ENCODE measurements around the gene UBE2C. TPM values are rescaled to one million over a fixed set of nuclear protein-coding genes. Genes with fewer than 3 reads are reported as not detected.

UBE2C gene
- total and polyA plus RNA-seq, 2 donors (not counting 1 experiment from before 2014, with no cell fraction given) = 12.9 to 23.7 TPM

- H4K20me1 ChIP-seq (ENCODE audit: control insufficient read depth, extremely low read depth, insufficient read depth, low read length) = no peaks in the 10 kb centered on the region
- H3K27me3 ChIP-seq (ENCODE audit: control insufficient read depth, insufficient read depth, low read length) = no peaks in the 10 kb centered on the region
- no peaks in the 10 kb centered on the region for H3K36me3 ChIP-seq (ENCODE audit: control insufficient read depth, insufficient read depth, low read length)
- no peak for DNase-seq (ENCODE audit: low read depth in 2 of 2)
- H3K4me1 ChIP-seq (ENCODE audit: control insufficient read depth, extremely low read depth, insufficient read depth, low read length) = peaks cover 21% of the 10 kb centered on the region
- peak overlapping the region; percentile 92 for H3K9ac ChIP-seq (ENCODE audit: insufficient read depth, low read length)
- H2AFZ ChIP-seq (ENCODE audit: low read length) = no peak overlapping the region
- H3K79me2 ChIP-seq (ENCODE audit: control insufficient read depth, insufficient read depth, low read length) = peaks cover 17% of the 10 kb centered on the region
- H3K27ac ChIP-seq (ENCODE audit: insufficient read depth, low read length) = peak overlapping the region; percentile 90
- TF ChIP-seq CTCF (conservative IDR thresholded peaks at IDR 0.05 in 1 of 2, IDR thresholded peaks at IDR 0.05 in 1 of 2; ENCODE audit: low read depth in 1 of 2, low read length in 2 of 2) (no peak), EZH2 (IDR thresholded peaks at IDR 0.05; ENCODE audit: low read length, missing control alignments) (no peak)
- H3K4me2 ChIP-seq (ENCODE audit: extremely low read depth, insufficient read depth, low read length) = peak overlapping the region; percentile 95
- H3K4me3 ChIP-seq (replicated peaks in 1 of 4; ENCODE audit: control extremely low read depth in 1 of 4, insufficient read depth in 1 of 4, low read depth in 3 of 4, low read length in 4 of 4) = peak overlapping the region; percentile 71 to 90 (median 79)
- no peaks in the 10 kb centered on the region for H3K9me3 ChIP-seq (ENCODE audit: control insufficient read depth, insufficient read depth, low read depth, low read length)
Observed at GRCh38 chr20:45834797-45835161, 22.3 kb downstream of the UBE2C start.

- H3K79me2 ChIP-seq (ENCODE audit: control insufficient read depth, insufficient read depth, low read length) = peaks cover 17% of the 10 kb centered on the region
- H3K9me3 ChIP-seq (ENCODE audit: control insufficient read depth, insufficient read depth, low read depth, low read length) = no peaks in the 10 kb centered on the region
- peaks cover 21% of the 10 kb centered on the region for H3K4me1 ChIP-seq (ENCODE audit: control insufficient read depth, extremely low read depth, insufficient read depth, low read length)
- H3K9ac ChIP-seq (ENCODE audit: insufficient read depth, low read length) = no peak overlapping the region
- H3K27ac ChIP-seq (ENCODE audit: insufficient read depth, low read length) = peak overlapping the region; percentile 90
- TF ChIP-seq EZH2 (IDR thresholded peaks at IDR 0.05; ENCODE audit: low read length, missing control alignments) = no peak
- TF ChIP-seq CTCF (conservative IDR thresholded peaks at IDR 0.05 in 1 of 2, IDR thresholded peaks at IDR 0.05 in 1 of 2; ENCODE audit: low read depth in 1 of 2, low read length in 2 of 2) = no peak
- H3K4me3 ChIP-seq (replicated peaks in 1 of 4; ENCODE audit: control extremely low read depth in 1 of 4, insufficient read depth in 1 of 4, low read depth in 3 of 4, low read length in 4 of 4) = peak overlapping the region; percentile 71 to 90 (median 79)
- peak in 1 of 2 donors; percentile 8 for DNase-seq (ENCODE audit: low read depth in 2 of 2)
- H3K36me3 ChIP-seq (ENCODE audit: control insufficient read depth, insufficient read depth, low read length) = peaks cover 3% of the 10 kb centered on the region
- H2AFZ ChIP-seq (ENCODE audit: low read length) = no peak overlapping the region
- no peaks in the 10 kb centered on the region for H4K20me1 ChIP-seq (ENCODE audit: control insufficient read depth, extremely low read depth, insufficient read depth, low read length)
- no peaks in the 10 kb centered on the region for H3K27me3 ChIP-seq (ENCODE audit: control insufficient read depth, insufficient read depth, low read length)
- H3K4me2 ChIP-seq (ENCODE audit: extremely low read depth, insufficient read depth, low read length) = peak overlapping the region; percentile 95
Observed at GRCh38 chr20:45835329-45835765, 22.9 kb downstream of the UBE2C start.

GRCh38 chr20:45835825-45836224, 23.4 kb downstream of the UBE2C start:
- H3K79me2 ChIP-seq (ENCODE audit: control insufficient read depth, insufficient read depth, low read length) = peaks cover 17% of the 10 kb centered on the region
- H3K27ac ChIP-seq (ENCODE audit: insufficient read depth, low read length) = peak overlapping the region; percentile 90
- peak; percentile 66 to 91 for DNase-seq (ENCODE audit: low read depth in 2 of 2)
- no peak overlapping the region for H2AFZ ChIP-seq (ENCODE audit: low read length)
- H3K9ac ChIP-seq (ENCODE audit: insufficient read depth, low read length) = no peak overlapping the region
- no peaks in the 10 kb centered on the region for H4K20me1 ChIP-seq (ENCODE audit: control insufficient read depth, extremely low read depth, insufficient read depth, low read length)
- H3K4me1 ChIP-seq (ENCODE audit: control insufficient read depth, extremely low read depth, insufficient read depth, low read length) = peaks cover 21% of the 10 kb centered on the region
- H3K9me3 ChIP-seq (ENCODE audit: control insufficient read depth, insufficient read depth, low read depth, low read length) = no peaks in the 10 kb centered on the region
- peak overlapping the region; percentile 71 to 90 (median 79) for H3K4me3 ChIP-seq (replicated peaks in 1 of 4; ENCODE audit: control extremely low read depth in 1 of 4, insufficient read depth in 1 of 4, low read depth in 3 of 4, low read length in 4 of 4)
- H3K27me3 ChIP-seq (ENCODE audit: control insufficient read depth, insufficient read depth, low read length) = no peaks in the 10 kb centered on the region
- H3K4me2 ChIP-seq (ENCODE audit: extremely low read depth, insufficient read depth, low read length) = peak overlapping the region; percentile 95
- peaks cover 7% of the 10 kb centered on the region for H3K36me3 ChIP-seq (ENCODE audit: control insufficient read depth, insufficient read depth, low read length)
- TF ChIP-seq CTCF (conservative IDR thresholded peaks at IDR 0.05 in 1 of 2, IDR thresholded peaks at IDR 0.05 in 1 of 2; ENCODE audit: low read depth in 1 of 2, low read length in 2 of 2) (no peak), EZH2 (IDR thresholded peaks at IDR 0.05; ENCODE audit: low read length, missing control alignments) (no peak)

All from fibroblast of lung (primary cell).